K562 treated with DMSO at 1 percent for 4 hours (cell line): ENCODE results near the gene TINCR. TPM values are rescaled to one million over a fixed set of nuclear protein-coding genes. Genes with fewer than 3 reads are reported as not detected.

Source experiments
- total RNA-seq: library from RNA; unstranded; fragments of 300-600 nt; gene quantifications from 2 replicates; pipeline ENCODE4 v1.2.3, GENCODE V29; 2022; ENCODE audit not compliant: insufficient read depth

The TINCR gene
- total RNA-seq = 1.8 and 3.0 TPM in 2 replicates

GRCh38 chr19:5567360-5567969 is at the start of gene TINCR:
Gene TINCR (minus strand): TSS chr19:5567953.

Other genes with a start within 250 kb of the TINCR start
- 53.3 and 59.7 TPM in 2 replicates for gene PTPRS, start 227.1 kb downstream of the TINCR start, total RNA-seq
- gene ZNRF4, start 112.5 kb downstream of the TINCR start, total RNA-seq = not detected in 2 replicates
- 55.5 and 80.7 TPM in 2 replicates for gene SAFB2, start 54.8 kb upstream of the TINCR start, total RNA-seq
- gene SAFB, start 55.1 kb upstream of the TINCR start, total RNA-seq = 108 and 141 TPM in 2 replicates
- gene MICOS13, start 112.6 kb upstream of the TINCR start, total RNA-seq = 34.1 and 41.8 TPM in 2 replicates
- 7.8 and 11.4 TPM in 2 replicates for gene HSD11B1L, start 113.1 kb upstream of the TINCR start, total RNA-seq
- gene RPL36, start 122.3 kb upstream of the TINCR start, total RNA-seq = 1,206 and 1,238 TPM in 2 replicates
- 277 and 318 TPM in 2 replicates for gene LONP1, start 152.2 kb upstream of the TINCR start, total RNA-seq
- not detected in 2 replicates for gene CATSPERD, start 152.7 kb upstream of the TINCR start, total RNA-seq
- gene PRR22, start 216.8 kb upstream of the TINCR start, total RNA-seq = 2.1 and 2.6 TPM in 2 replicates
- gene DUS3L, start 223.2 kb upstream of the TINCR start, total RNA-seq = 65.0 and 88.9 TPM in 2 replicates
- 17.2 and 19.6 TPM in 2 replicates for gene NRTN, start 237.1 kb upstream of the TINCR start, total RNA-seq